ENCODE results near the gene TCOF1. TPM values are rescaled to one million over a fixed set of nuclear protein-coding genes. Genes with fewer than 3 reads are reported as not detected.

TCOF1 gene
- total and polyA plus RNA-seq, 2 donors (not counting 3 experiments of a cell fraction or from before 2014, with no cell fraction given), result 11.2 to 52.0 TPM

DNA sequence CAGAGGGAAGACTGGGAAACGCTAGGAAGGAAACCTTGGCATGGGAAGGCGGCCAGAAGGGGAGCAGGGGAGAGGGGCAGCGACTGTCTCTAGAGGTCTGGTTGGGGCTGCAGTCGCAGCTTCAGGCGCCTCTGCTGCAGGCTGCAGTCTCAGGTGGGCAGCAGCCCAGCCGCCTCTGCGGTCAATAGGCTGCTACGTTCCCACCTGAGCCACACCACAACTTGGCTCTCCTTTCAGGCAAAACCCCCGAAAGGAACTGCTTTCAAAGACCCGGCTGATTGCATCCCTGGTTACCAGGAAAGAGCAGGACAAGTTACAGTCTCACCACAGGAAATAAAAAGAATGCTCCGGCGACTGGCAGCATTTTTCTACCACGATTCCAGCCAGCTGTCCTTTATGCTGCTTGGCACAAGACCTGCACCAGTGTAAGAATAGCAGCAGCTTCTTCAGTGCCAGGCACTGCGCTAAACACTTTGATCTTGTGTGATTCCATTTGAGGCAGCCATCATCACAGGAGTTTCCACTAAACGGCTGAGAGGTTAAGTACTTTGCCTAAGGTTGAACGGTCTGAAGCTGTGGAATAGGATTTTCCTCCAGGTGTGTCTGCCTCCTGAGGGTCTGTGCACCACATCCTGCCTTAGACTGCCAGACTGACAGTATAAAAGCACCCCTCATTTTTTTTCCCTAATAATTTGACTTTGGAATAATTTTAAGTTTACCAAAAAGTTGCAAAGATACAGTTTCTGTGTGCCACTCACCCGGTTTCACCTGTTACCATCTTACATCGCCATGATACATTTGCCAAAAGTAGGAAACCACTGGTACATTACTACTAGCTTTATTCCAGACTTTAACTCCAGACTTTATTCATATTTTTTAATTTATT is 84.6 kb downstream of the TCOF1 start:
- H3K4me3 ChIP-seq (replicated peaks in 1 of 3; ENCODE audit: insufficient read depth in 1 of 3, low read depth in 1 of 3, low read length in 3 of 3), result no peak overlapping the region
- no peak overlapping the region for H2AFZ ChIP-seq (ENCODE audit: low read depth, low read length)
- H3K9me1 ChIP-seq (replicated peaks; ENCODE audit: control insufficient read depth, extremely low read depth, insufficient read depth, low read length), result no peaks in the 10 kb centered on the region
- dilution Hi-C loops (cut with MboI; ENCODE audit: extremely low pct_ligation_motif_present, low sequenced_read_pairs) (no loop called here), intact Hi-C loops (cut with micrococcal nuclease) (no loop called here)
- H3K36me3 ChIP-seq (ENCODE audit: control insufficient read depth in 2 of 2, extremely low read depth in 1 of 2, insufficient read depth in 2 of 2, low read length in 2 of 2), result peaks cover 33 to 35% of the 10 kb centered on the region in 2 experiments
- H3K9me3 ChIP-seq (replicated peaks; ENCODE audit: control insufficient read depth, insufficient read depth, low read length), result no peaks in the 10 kb centered on the region
- H3K79me2 ChIP-seq (ENCODE audit: control insufficient read depth, insufficient read depth, low read length), result peaks cover 17% of the 10 kb centered on the region
- H3K4me2 ChIP-seq (ENCODE audit: insufficient read depth, low read length), result no peak overlapping the region
- DNase-seq (ENCODE audit: low read depth, low spot score) (peak; percentile 50), FAIRE-seq (peak; percentile 72)
- no peaks in the 10 kb centered on the region for H3K27me3 ChIP-seq (ENCODE audit: control insufficient read depth in 2 of 2, insufficient read depth in 2 of 2, low read length in 2 of 2)
- no peak for TF ChIP-seq GATA2 (IDR thresholded peaks at IDR 0.05; ENCODE audit: insufficient read depth, insufficient read length, low read depth, low read length)
- TF ChIP-seq POLR2A (IDR thresholded peaks at IDR 0.05; ENCODE audit: low read depth, low read length), result peak; percentile 65
- TF ChIP-seq, protein P1, sequence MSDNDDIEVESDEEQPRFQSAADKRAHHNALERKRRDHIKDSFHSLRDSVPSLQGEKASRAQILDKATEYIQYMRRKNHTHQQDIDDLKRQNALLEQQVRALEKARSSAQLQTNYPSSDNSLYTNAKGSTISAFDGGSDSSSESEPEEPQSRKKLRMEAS (IDR thresholded peaks at IDR 0.05; ENCODE audit: insufficient read depth, insufficient read length), result no peak
- no peak overlapping the region for H3K27ac ChIP-seq (ENCODE audit: insufficient read depth, low read depth, low read length)
- no TSS peak for BruUV-seq (replicated peaks)
- ChIA-PET CTCF (interaction anchor here (1.0 to 1.2 kb wide), 2 partner anchors 17 to 103 kb away, joined by 3 to 5 read pairs; no protein-coding TSS in a partner anchor), POLR2A (no interaction called here)
- H3K4me1 ChIP-seq (ENCODE audit: control insufficient read depth, extremely low read depth, insufficient read depth, low read length), result peaks cover 12% of the 10 kb centered on the region
- no peak overlapping the region for H3K9ac ChIP-seq (replicated peaks; ENCODE audit: extremely low read depth, insufficient read depth, low read length)
- H4K20me1 ChIP-seq (replicated peaks; ENCODE audit: control insufficient read depth, extremely low read depth, insufficient read depth, low read length), result no peaks in the 10 kb centered on the region

DNA sequence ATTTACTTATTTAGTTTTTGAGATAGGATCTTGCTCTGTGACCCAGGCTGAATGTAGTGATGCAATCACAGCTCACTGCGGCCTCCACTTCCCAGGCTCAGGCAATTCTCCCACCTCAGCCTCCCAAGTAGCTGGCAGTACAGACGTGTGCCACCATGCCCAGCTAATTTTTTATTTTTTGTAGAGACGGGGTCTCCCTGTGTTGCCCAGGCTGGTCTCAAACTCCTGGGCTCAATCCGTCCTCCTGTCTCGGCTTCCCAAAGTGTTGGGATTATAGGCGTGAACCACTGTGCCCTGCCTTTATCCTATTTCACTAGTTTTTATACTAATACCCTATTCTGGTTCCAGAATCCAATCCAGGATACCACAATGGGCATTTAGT is 85.2 kb downstream of the TCOF1 start:
- TF ChIP-seq EZH2 (IDR thresholded peaks at IDR 0.05; ENCODE audit: borderline replicate concordance, low read depth, low read length, severe bottlenecking) (no peak), FOS (IDR thresholded peaks at IDR 0.05; ENCODE audit: borderline replicate concordance, insufficient read depth, low read length) (no peak), GATA2 (IDR thresholded peaks at IDR 0.05; ENCODE audit: insufficient read depth, insufficient read length, low read depth, low read length) (no peak), POLR2A (IDR thresholded peaks at IDR 0.05; ENCODE audit: low read depth, low read length) (peak; percentile 37), JUN (IDR thresholded peaks at IDR 0.05; ENCODE audit: borderline replicate concordance, insufficient read depth, insufficient read length, low read depth) (no peak), MYC (IDR thresholded peaks at IDR 0.05; ENCODE audit: low read depth, low read length) (no peak), POLR2AphosphoS5 (IDR thresholded peaks at IDR 0.05; ENCODE audit: insufficient read depth, low read depth, low read length) (peak; percentile 80)
- TF ChIP-seq, protein P2, sequence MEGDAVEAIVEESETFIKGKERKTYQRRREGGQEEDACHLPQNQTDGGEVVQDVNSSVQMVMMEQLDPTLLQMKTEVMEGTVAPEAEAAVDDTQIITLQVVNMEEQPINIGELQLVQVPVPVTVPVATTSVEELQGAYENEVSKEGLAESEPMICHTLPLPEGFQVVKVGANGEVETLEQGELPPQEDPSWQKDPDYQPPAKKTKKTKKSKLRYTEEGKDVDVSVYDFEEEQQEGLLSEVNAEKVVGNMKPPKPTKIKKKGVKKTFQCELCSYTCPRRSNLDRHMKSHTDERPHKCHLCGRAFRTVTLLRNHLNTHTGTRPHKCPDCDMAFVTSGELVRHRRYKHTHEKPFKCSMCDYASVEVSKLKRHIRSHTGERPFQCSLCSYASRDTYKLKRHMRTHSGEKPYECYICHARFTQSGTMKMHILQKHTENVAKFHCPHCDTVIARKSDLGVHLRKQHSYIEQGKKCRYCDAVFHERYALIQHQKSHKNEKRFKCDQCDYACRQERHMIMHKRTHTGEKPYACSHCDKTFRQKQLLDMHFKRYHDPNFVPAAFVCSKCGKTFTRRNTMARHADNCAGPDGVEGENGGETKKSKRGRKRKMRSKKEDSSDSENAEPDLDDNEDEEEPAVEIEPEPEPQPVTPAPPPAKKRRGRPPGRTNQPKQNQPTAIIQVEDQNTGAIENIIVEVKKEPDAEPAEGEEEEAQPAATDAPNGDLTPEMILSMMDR (IDR thresholded peaks at IDR 0.05; ENCODE audit: extremely low read depth in 1 of 2, insufficient read depth in 1 of 2, low read depth in 1 of 2, low read length in 2 of 2), result no peak
- TF ChIP-seq, protein P1 (IDR thresholded peaks at IDR 0.05; ENCODE audit: insufficient read depth, insufficient read length), result no peak
- H3K4me3 ChIP-seq (replicated peaks in 1 of 3; ENCODE audit: insufficient read depth in 1 of 3, low read depth in 1 of 3, low read length in 3 of 3), result no peak overlapping the region
- peaks cover 18% of the 10 kb centered on the region for H3K4me1 ChIP-seq (ENCODE audit: control insufficient read depth, extremely low read depth, insufficient read depth, low read length)
- no peak for DNase-seq (ENCODE audit: low read depth, low spot score)
- no TSS peak for BruUV-seq (replicated peaks)
- no peaks in the 10 kb centered on the region for H3K9me1 ChIP-seq (replicated peaks; ENCODE audit: control insufficient read depth, extremely low read depth, insufficient read depth, low read length)
- ChIA-PET POLR2A (no interaction called here), CTCF (interaction anchor here (1.0 to 1.2 kb wide), 2 partner anchors 16 to 102 kb away, joined by 3 to 5 read pairs; no protein-coding TSS in a partner anchor)
- intact Hi-C loops (cut with micrococcal nuclease) (no loop called here), dilution Hi-C loops (cut with MboI; ENCODE audit: extremely low pct_ligation_motif_present, low sequenced_read_pairs) (no loop called here)
- no peaks in the 10 kb centered on the region for H3K9me3 ChIP-seq (replicated peaks; ENCODE audit: control insufficient read depth, insufficient read depth, low read length)
- H3K4me2 ChIP-seq (ENCODE audit: insufficient read depth, low read length), result no peak overlapping the region
- H4K20me1 ChIP-seq (replicated peaks; ENCODE audit: control insufficient read depth, extremely low read depth, insufficient read depth, low read length), result peaks cover 3% of the 10 kb centered on the region
- H2AFZ ChIP-seq (ENCODE audit: low read depth, low read length), result no peak overlapping the region
- FAIRE-seq, result no peak
- no peaks in the 10 kb centered on the region for H3K27me3 ChIP-seq (ENCODE audit: control insufficient read depth in 2 of 2, insufficient read depth in 2 of 2, low read length in 2 of 2)
- peaks cover 23% of the 10 kb centered on the region for H3K79me2 ChIP-seq (ENCODE audit: control insufficient read depth, insufficient read depth, low read length)
- H3K9ac ChIP-seq (replicated peaks; ENCODE audit: extremely low read depth, insufficient read depth, low read length), result no peak overlapping the region
- no peak overlapping the region for H3K27ac ChIP-seq (ENCODE audit: insufficient read depth, low read depth, low read length)
- peaks cover 40 to 42% of the 10 kb centered on the region in 2 experiments for H3K36me3 ChIP-seq (ENCODE audit: control insufficient read depth in 2 of 2, extremely low read depth in 1 of 2, insufficient read depth in 2 of 2, low read length in 2 of 2)

Measured in endothelial cell of umbilical vein (primary cell).